ENCODE measurements around the gene ZNF253. TPM values are rescaled to one million over a fixed set of nuclear protein-coding genes. Genes with fewer than 3 reads are reported as not detected.

Gene ZNF253
- total and polyA plus RNA-seq, 9 of the 15 experiments (the other 6 are each of a cell fraction or from before 2014, with no cell fraction given) = 4.0 to 14.4 (median 7.5) TPM

- TF ChIP-seq CEBPZ (IDR thresholded peaks at IDR 0.05; ENCODE audit: borderline replicate concordance, low read depth, low read length) = no peak
- no peak for TF ChIP-seq ZC3H8 (IDR thresholded peaks at IDR 0.05)
- no peak for TF ChIP-seq STAT5B (CRISPR knock-in tag; IDR thresholded peaks at IDR 0.05)
- no peak for TF ChIP-seq POU5F1 (IDR thresholded peaks at IDR 0.05; ENCODE audit: borderline replicate concordance, low read depth, low read length, partially characterized antibody)
- no peak for TF ChIP-seq CREBBP (IDR thresholded peaks at IDR 0.05; ENCODE audit: low read depth, low read length)
- TF ChIP-seq GTF2F1 (IDR thresholded peaks at IDR 0.05; ENCODE audit: low read depth, low read length) = 0 out of 2 replicates have a peak, but pooled peaks have one; percentile 59
- no peak for TF ChIP-seq GTF2A2 (tag; IDR thresholded peaks at IDR 0.05)
- no peak for TF ChIP-seq ZBTB26 (CRISPR knock-in tag; IDR thresholded peaks at IDR 0.05)
- TF ChIP-seq E4F1 (CRISPR knock-in tag; IDR thresholded peaks at IDR 0.05; ENCODE audit: borderline replicate concordance) = no peak
- no peak for TF ChIP-seq ZNF778 (CRISPR knock-in tag; IDR thresholded peaks at IDR 0.05)
- TF ChIP-seq ZBTB17 (CRISPR knock-in tag; IDR thresholded peaks at IDR 0.05) = no peak
- no peak for TF ChIP-seq FUS (optimal IDR thresholded peaks at IDR 0.05; ENCODE audit: low read depth, low read length)
- TF ChIP-seq ZC3H4 (CRISPR knock-in tag; IDR thresholded peaks at IDR 0.05; ENCODE audit: borderline replicate concordance) = no peak; the same call in 1 of the 2 replicates
- TF ChIP-seq ZSCAN32 (CRISPR knock-in tag; IDR thresholded peaks at IDR 0.05) = no peak
- TF ChIP-seq GABPA (tag; conservative IDR thresholded peaks at IDR 0.05; ENCODE audit: low read depth) = peak; percentile 42; the same call in 1 of the 2 replicates
- no peak for TF ChIP-seq EWSR1 (IDR thresholded peaks at IDR 0.05; ENCODE audit: borderline replicate concordance, low read depth, partially characterized antibody)
- TF ChIP-seq BRF2 (IDR thresholded peaks at IDR 0.05; ENCODE audit: borderline replicate concordance, insufficient read depth, insufficient read length) = no peak
- TF ChIP-seq ELF2 (CRISPR knock-in tag; IDR thresholded peaks at IDR 0.05) = no peak
- peak; percentile 57; the same call in 1 of the 2 replicates for TF ChIP-seq ETV1 (tag; conservative IDR thresholded peaks at IDR 0.05; ENCODE audit: low read depth)
- no peak for TF ChIP-seq ZSCAN29 (IDR thresholded peaks at IDR 0.05)
Observed at GRCh38 chr19:19865750-19866610, at the start of gene ZNF253 (continued).

Data from K562 (cell line).